H1 (cell line): ENCODE measurements around the gene PALM. TPM values are rescaled to one million over a fixed set of nuclear protein-coding genes. Genes with fewer than 3 reads are reported as not detected.

ENCODE experiments used
- CTCF ChIA-PET: fragments of 300-600 bp; sonication (Branson Sonifier 250); formaldehyde crosslinking; loops from one replicate; lab custom pipeline; 2021; ENCODE audit not compliant: partially characterized antibody; lab: Charles Lee
- POLR2A ChIA-PET: fragments of 300-600 bp; sonication (Branson Sonifier 250); formaldehyde crosslinking; loops from one replicate; lab custom pipeline; 2021; ENCODE audit warnings: inconsistent platforms; ENCODE audit not compliant: partially characterized antibody; lab: Charles Lee
- DNase-seq, 2 experiments: peaks; one replicate each; pipeline versions ENCODE4 v3.0.0 to v3.0.0-alpha.2; 2010 to 2022; ENCODE audit warnings: low spot score in 2 of 2, low read depth in 1 of 2, mixed read lengths in 1 of 2
- FAIRE-seq: peaks from 2 replicates; lab custom pipeline; 2011; peaks lifted over from hg19 to GRCh38; lab: Jason Lieb, UNC
- H2AFZ ChIP-seq: 2 replicates; pipeline ENCODE4 v1.8.1; 2012; ENCODE audit warnings: low read length, inconsistent platforms
- H2AK5ac ChIP-seq: 2 replicates; pipeline ENCODE4 v1.6.1; 2013; ENCODE audit warnings: low read depth, low read length
- H2BK120ac ChIP-seq: replicated peaks from 2 replicates; pipeline ENCODE3; 2013; ENCODE audit warnings: low read depth, low read length, inconsistent platforms
- H2BK12ac ChIP-seq: 2 replicates; pipeline ENCODE4 v1.6.1; 2013; ENCODE audit warnings: low read depth, low read length
- H2BK15ac ChIP-seq: 2 replicates; pipeline ENCODE4 v1.6.1; 2013; ENCODE audit warnings: low read length
- H2BK20ac ChIP-seq: 2 replicates; pipeline ENCODE4 v1.6.1; 2013; ENCODE audit warnings: low read length
- H2BK5ac ChIP-seq: 2 replicates; pipeline ENCODE4 v1.6.1; 2013; ENCODE audit warnings: low read depth, low read length
- H3K14ac ChIP-seq: 2 replicates; pipeline ENCODE4 v1.6.1; 2013; ENCODE audit warnings: inconsistent platforms; ENCODE audit not compliant: insufficient read length
- H3K18ac ChIP-seq: 2 replicates; pipeline ENCODE4 v1.6.1; 2013; ENCODE audit warnings: low read length; ENCODE audit errors: extremely low read depth
- H3K23ac ChIP-seq: 2 replicates; pipeline ENCODE4 v1.6.1; 2013; ENCODE audit warnings: inconsistent platforms; ENCODE audit not compliant: insufficient read length
- H3K23me2 ChIP-seq: 2 replicates; pipeline ENCODE4 v1.6.1; 2013; ENCODE audit warnings: low read depth, low read length
- H3K27ac ChIP-seq: 2 replicates; pipeline ENCODE4 v1.6.1; 2011; ENCODE audit warnings: low read depth, low read length, inconsistent platforms
- H3K27me3 ChIP-seq, 4 experiments: replicated peaks in 1 of 4; 1 replicate in 1 of 4; 2 replicates in 3 of 4; pipeline versions ENCODE4 v1.6.1 to v1.8.1; 2011 to 2013; ENCODE audit warnings: low read length in 3 of 4, mild to moderate bottlenecking in 3 of 4, inconsistent platforms in 2 of 4, mixed read lengths in 2 of 4, moderate library complexity in 1 of 4; ENCODE audit not compliant: control insufficient read depth in 3 of 4, insufficient read depth in 3 of 4; ENCODE audit errors: extremely low read depth in 1 of 4
- H3K36me3 ChIP-seq, 4 experiments: 2 replicates each; pipeline versions ENCODE4 v1.6.1 to v1.8.1; 2011 to 2013; ENCODE audit warnings: mild to moderate bottlenecking in 4 of 4, low read length in 3 of 4, moderate library complexity in 2 of 4, control low read depth in 1 of 4, inconsistent platforms in 1 of 4; ENCODE audit not compliant: insufficient read depth in 4 of 4, control insufficient read depth in 2 of 4
- H3K4ac ChIP-seq: replicated peaks from 2 replicates; pipeline ENCODE3; 2013; ENCODE audit warnings: low read length, low read depth, mixed read lengths, inconsistent platforms; ENCODE audit not compliant: insufficient read length
- H3K4me1 ChIP-seq, 4 experiments: replicated peaks in 1 of 4; 1 replicate in 1 of 4; 2 replicates in 3 of 4; pipeline versions ENCODE4 v1.6.1 to v1.8.1; 2011 to 2013; ENCODE audit warnings: low read length in 3 of 4, inconsistent platforms in 2 of 4, mixed read lengths in 1 of 4; ENCODE audit not compliant: insufficient read depth in 4 of 4, control insufficient read depth in 3 of 4
- H3K4me2 ChIP-seq, 2 experiments: 2 replicates each; pipeline versions ENCODE4 v1.6.1 to v1.8.1; 2011 to 2013; ENCODE audit warnings: low read depth in 2 of 2, low read length in 2 of 2, control low read depth in 1 of 2, inconsistent platforms in 1 of 2, mild to moderate bottlenecking in 1 of 2; ENCODE audit not compliant: insufficient read depth in 1 of 2
- H3K4me3 ChIP-seq, 4 experiments: fragments of 200-600, 300-600 bp in 1 of 4; sonication (generic), shearing (Covaris generic), sonication (Bioruptor Twin) in 1 of 4; 2 replicates each; pipeline versions ENCODE4 v1.5.1 to v1.8.1; 2011 to 2016; ENCODE audit warnings: low read length in 4 of 4, low read depth in 3 of 4, control low read depth in 2 of 4, inconsistent platforms in 2 of 4, mild to moderate bottlenecking in 2 of 4, mixed read lengths in 1 of 4, moderate library complexity in 1 of 4; ENCODE audit not compliant: insufficient read depth in 2 of 4; ENCODE audit errors: extremely low read depth in 1 of 4
- H3K56ac ChIP-seq: replicated peaks from 2 replicates; pipeline ENCODE3; 2013; ENCODE audit warnings: low read depth, mild to moderate bottlenecking, mixed read lengths, low read length, inconsistent platforms; ENCODE audit not compliant: insufficient read length
- H3K79me1 ChIP-seq: 2 replicates; pipeline ENCODE4 v1.6.1; 2013; ENCODE audit warnings: low read depth, low read length, control low read depth
- H3K79me2 ChIP-seq, 2 experiments: 2 replicates each; pipeline versions ENCODE4 v1.6.1 to v1.8.1; 2012 to 2013; ENCODE audit warnings: low read length in 2 of 2, mild to moderate bottlenecking in 2 of 2, inconsistent platforms in 1 of 2; ENCODE audit not compliant: insufficient read depth in 2 of 2, control insufficient read depth in 1 of 2
- H3K9ac ChIP-seq, 4 experiments: replicated peaks in 1 of 4; 1 replicate in 1 of 4; 2 replicates in 3 of 4; pipeline versions ENCODE4 v1.6.1 to v1.8.1; 2011 to 2013; ENCODE audit warnings: low read depth in 3 of 4, low read length in 3 of 4, control low read depth in 2 of 4, mild to moderate bottlenecking in 2 of 4, moderate library complexity in 2 of 4, inconsistent platforms in 1 of 4; ENCODE audit errors: extremely low read depth in 1 of 4
- H3K9me3 ChIP-seq, 2 experiments: 2 replicates each; pipeline versions ENCODE4 v1.6.1 to v1.8.1; 2012 to 2013; ENCODE audit warnings: mild to moderate bottlenecking in 2 of 2, moderate library complexity in 2 of 2, control low read depth in 1 of 2, inconsistent platforms in 1 of 2, low read depth in 1 of 2, low read length in 1 of 2, mixed read lengths in 1 of 2; ENCODE audit not compliant: insufficient read depth in 2 of 2
- H4K20me1 ChIP-seq, 2 experiments: replicated peaks in 1 of 2; 2 replicates each; pipeline versions ENCODE3 to v1.8.1; 2011 to 2013; ENCODE audit warnings: inconsistent platforms in 2 of 2, low read length in 2 of 2, mild to moderate bottlenecking in 1 of 2; ENCODE audit not compliant: insufficient read depth in 2 of 2, control insufficient read depth in 1 of 2
- H4K5ac ChIP-seq: 2 replicates; pipeline ENCODE4 v1.6.1; 2013; ENCODE audit warnings: low read length, low read depth, mixed read lengths, inconsistent platforms; ENCODE audit not compliant: insufficient read length
- H4K8ac ChIP-seq: 2 replicates; pipeline ENCODE4 v1.8.0; 2013; ENCODE audit warnings: mild to moderate bottlenecking, moderate library complexity, low read length, inconsistent platforms; ENCODE audit not compliant: insufficient read depth; ENCODE audit errors: extremely low read depth
- H4K91ac ChIP-seq: replicated peaks from 2 replicates; pipeline ENCODE3; 2013; ENCODE audit warnings: low read length, mixed read lengths, inconsistent platforms; ENCODE audit not compliant: insufficient read length
- ATF2 ChIP-seq: IDR thresholded peaks from 2 replicates; pipeline ENCODE4 v1.6.1; 2012; ENCODE audit warnings: low read length, inconsistent platforms
- CEBPB ChIP-seq: IDR thresholded peaks from 2 replicates; pipeline ENCODE4 v1.6.1; 2012; ENCODE audit warnings: low read depth, low read length
- EGR1 ChIP-seq: IDR thresholded peaks from 2 replicates; pipeline ENCODE4 v1.6.1; 2011; ENCODE audit warnings: low read depth, low read length, borderline replicate concordance
- KDM1A ChIP-seq: fragments of 200-600, 300-600 bp; sonication (generic); IDR thresholded peaks from 2 replicates; pipeline ENCODE4 v1.7.1; 2016; ENCODE audit warnings: mild to moderate bottlenecking, low read length, borderline replicate concordance
- KDM4A ChIP-seq: IDR thresholded peaks from one replicate; pipeline ENCODE4 v1.7.1; 2012; ENCODE audit warnings: low read depth, mild to moderate bottlenecking, moderate library complexity, low read length, inconsistent platforms; ENCODE audit not compliant: severe bottlenecking
- MAX ChIP-seq: IDR thresholded peaks from 2 replicates; pipeline ENCODE4 v1.6.1; 2012; ENCODE audit warnings: inconsistent platforms
- NRF1 ChIP-seq: IDR thresholded peaks from 2 replicates; pipeline ENCODE4 v1.6.1; 2011; ENCODE audit warnings: mild to moderate bottlenecking, low read depth, low read length, improper control_type of control experiment
- PHF8 ChIP-seq: fragments of 200-600 bp; sonication (generic); conservative IDR thresholded peaks from 2 replicates; pipeline ENCODE4 v1.7.1; 2012; ENCODE audit warnings: low read depth, mild to moderate bottlenecking, inconsistent platforms, low read length, moderate library complexity
- SAP30 ChIP-seq: fragments of 300-600 bp; sonication (generic); IDR thresholded peaks from 2 replicates; pipeline ENCODE4 v1.7.1; 2012; ENCODE audit warnings: low read length, moderate library complexity, mild to moderate bottlenecking, inconsistent platforms; ENCODE audit not compliant: insufficient read depth, insufficient replicate concordance
- SIRT6 ChIP-seq: IDR thresholded peaks from one replicate; pipeline ENCODE4 v1.7.1; 2012; ENCODE audit warnings: low read length, inconsistent platforms
- WGBS, 2 experiments: shearing (Covaris generic) in 1 of 2; methylation state at CpG; one replicate each; pipeline versions ENCODE4 v1.1.6 to v1.1.7; 2013 to 2015; ENCODE audit warnings: low lambda C conversion rate in 2 of 2, mixed read lengths in 2 of 2, inconsistent platforms in 1 of 2, low coverage in 1 of 2, missing lambda C conversion rate in 1 of 2; ENCODE audit not compliant: insufficient replicate concordance in 2 of 2, insufficient coverage in 1 of 2, insufficient read length in 1 of 2; ENCODE audit errors: extremely low coverage in 1 of 2, missing lambda C conversion rate in 1 of 2; 5-methylcytosine and 5-hydroxymethylcytosine counted together
- polyA plus RNA-seq, 7 experiments: library from polyadenylated mRNA; depleted of rRNA in 3 of 7; stranded (reverse) in 5 of 7; unstranded in 2 of 7; fragments of >200 nt in 5 of 7; fragments of 200-250 nt in 2 of 7; gene quantifications; 1 replicate in 5 of 7; 2 replicates in 1 of 7; 4 replicates in 1 of 7; pipeline versions ENCODE4 v1.2.1 to v1.2.3, GENCODE V29; 2011 to 2013; ENCODE audit warnings: missing spikeins in 2 of 7, mixed read lengths in 2 of 7
- total RNA-seq: library from RNA; stranded (reverse); fragmentation: NEBNext Ultra II Directional; extraction: Animal tissue kit (Norgen Biotek cat#: 25700); gene quantifications from 2 replicates; pipeline ENCODE4 v1.2.1, GENCODE V29; 2021

Gene PALM
- total and polyA plus RNA-seq, 2 of the 8 experiments (the other 6 are each of a cell fraction or from before 2014, with no cell fraction given): 5.7 to 16.5 TPM

- CTCF ChIA-PET: no interaction called here
- H3K27me3 ChIP-seq: no peaks in the 10 kb centered on the region
- no peak overlapping the region for H2BK15ac ChIP-seq
- H4K91ac ChIP-seq: no peak overlapping the region
- peak overlapping the region; percentile 71; the same call in 1 of the 2 replicates for H2BK5ac ChIP-seq
- no peak overlapping the region for H3K27ac ChIP-seq
- no peak overlapping the region for H3K18ac ChIP-seq
- H3K4me3 ChIP-seq: no peak overlapping the region
- no peak overlapping the region for H2AFZ ChIP-seq
- no peak overlapping the region for H3K4me2 ChIP-seq
- H3K23ac ChIP-seq: no peak overlapping the region
- no peaks in the 10 kb centered on the region for H3K23me2 ChIP-seq
- peaks cover 0 to 1% of the 10 kb centered on the region in 2 experiments for H4K20me1 ChIP-seq
- FAIRE-seq (no peak), DNase-seq (no peak)
- H3K9me3 ChIP-seq: peaks cover 5 to 14% of the 10 kb centered on the region in 2 experiments; a peak in 2 of 4 replicates
- H3K79me1 ChIP-seq: no peaks in the 10 kb centered on the region
- no peak overlapping the region for H3K9ac ChIP-seq
- H3K4me1 ChIP-seq: peaks cover 0 to 5% (median 3%) of the 10 kb centered on the region in 4 experiments; a peak in 3 of 7 replicates
- no peak overlapping the region for H2BK20ac ChIP-seq
- no peak overlapping the region for H4K5ac ChIP-seq
- H4K8ac ChIP-seq: no peak overlapping the region
- WGBS, 2 experiments: 91% methylated on average over 22 of the region's 28 CpGs; no CpG with 5 or more reads in 1 of the 2 experiments
- no peaks in the 10 kb centered on the region for H3K79me2 ChIP-seq
- H2BK12ac ChIP-seq: no peak overlapping the region
- no peak overlapping the region for H3K4ac ChIP-seq
- no peak overlapping the region for H3K14ac ChIP-seq
- no peaks in the 10 kb centered on the region for H3K36me3 ChIP-seq
- POLR2A ChIA-PET: interaction anchor here (1.3 kb wide), 1 partner anchor 279 kb away, joined by 3 read pairs; the partner anchor contains the start of gene CNN2
- no peak overlapping the region for H2AK5ac ChIP-seq
- no peak overlapping the region for H3K56ac ChIP-seq
- H2BK120ac ChIP-seq: no peak overlapping the region
- TF ChIP-seq KDM1A: no peak
- TF ChIP-seq MAX: no peak
- TF ChIP-seq NRF1: no peak
- no peak for TF ChIP-seq SIRT6
- no peak for TF ChIP-seq EGR1
- TF ChIP-seq ATF2: no peak
- TF ChIP-seq SAP30: no peak
- no peak for TF ChIP-seq PHF8
- no peak for TF ChIP-seq KDM4A
- no peak for TF ChIP-seq CEBPB
Observed at GRCh38 chr19:747432-748273, 38.9 kb downstream of the PALM start.
